HS-27A (cell line): ENCODE results near the gene LATS2.
"Not testable (repeated sequence)": the region's sequence is repeated elsewhere in the genome, so short reads cannot be mapped to it uniquely, and the experiment has no call there.

Source experiments
- DNase-seq: peaks from one replicate; pipeline ENCODE4 v3.0.0-alpha.2; 2012; ENCODE audit warnings: low read depth, missing footprints

The LATS2 gene

DNA sequence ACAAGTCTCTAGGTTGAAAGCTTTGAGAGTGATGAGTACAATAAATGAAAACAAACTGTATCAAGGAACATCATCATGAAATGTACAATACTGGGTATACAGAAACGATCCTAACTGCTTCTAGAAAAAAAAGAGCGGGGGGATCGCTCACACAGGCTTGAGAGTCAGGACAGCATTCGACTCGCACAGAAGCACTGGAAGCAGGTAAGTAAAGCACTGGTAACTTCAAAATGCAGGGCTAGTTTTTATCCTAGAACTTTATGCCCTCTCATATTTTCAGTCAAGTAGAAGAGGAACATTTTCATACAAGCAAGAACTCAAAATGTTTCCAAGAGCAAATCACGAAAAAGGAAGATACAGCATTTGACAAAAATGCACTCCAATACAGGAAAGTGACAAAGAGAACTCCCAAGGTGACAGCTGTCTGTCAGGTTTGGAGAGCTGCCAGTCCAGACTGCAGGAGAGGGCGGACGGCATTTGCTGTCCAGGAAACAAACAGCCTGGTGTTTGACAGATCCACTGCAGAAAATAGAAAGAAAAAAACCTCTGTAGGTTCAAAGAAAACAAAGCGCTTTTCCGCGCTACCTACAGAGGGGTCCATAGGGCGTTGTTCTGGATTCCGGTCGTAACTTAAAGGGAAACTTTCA, 100.6 kb downstream of the LATS2 start:
- no peak for DNase-seq

- not testable (repeated sequence) for DNase-seq
Measured at GRCh38 chr13:20957049-20957620, 104.3 kb downstream of the LATS2 start.

DNA sequence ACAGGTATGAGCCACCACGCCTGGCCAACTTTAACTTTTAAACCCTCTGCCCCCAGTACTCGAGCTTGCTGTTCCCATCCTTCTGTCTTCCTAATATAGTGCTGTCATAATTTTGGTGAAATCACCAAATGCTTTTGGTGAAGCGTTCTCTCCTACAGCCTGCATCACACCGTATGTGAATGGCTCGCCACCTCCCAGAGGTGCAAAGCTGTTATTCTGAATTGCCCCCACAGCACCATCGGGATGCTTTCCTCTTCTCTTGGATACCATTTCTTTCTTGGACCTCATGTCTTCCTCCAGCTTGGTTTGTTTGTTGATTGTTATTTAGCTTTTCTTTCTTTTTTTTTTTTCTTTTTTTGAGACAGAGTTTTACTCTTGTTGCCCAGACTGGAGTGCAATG, 105.9 kb downstream of the LATS2 start:
- no peak for DNase-seq

DNA sequence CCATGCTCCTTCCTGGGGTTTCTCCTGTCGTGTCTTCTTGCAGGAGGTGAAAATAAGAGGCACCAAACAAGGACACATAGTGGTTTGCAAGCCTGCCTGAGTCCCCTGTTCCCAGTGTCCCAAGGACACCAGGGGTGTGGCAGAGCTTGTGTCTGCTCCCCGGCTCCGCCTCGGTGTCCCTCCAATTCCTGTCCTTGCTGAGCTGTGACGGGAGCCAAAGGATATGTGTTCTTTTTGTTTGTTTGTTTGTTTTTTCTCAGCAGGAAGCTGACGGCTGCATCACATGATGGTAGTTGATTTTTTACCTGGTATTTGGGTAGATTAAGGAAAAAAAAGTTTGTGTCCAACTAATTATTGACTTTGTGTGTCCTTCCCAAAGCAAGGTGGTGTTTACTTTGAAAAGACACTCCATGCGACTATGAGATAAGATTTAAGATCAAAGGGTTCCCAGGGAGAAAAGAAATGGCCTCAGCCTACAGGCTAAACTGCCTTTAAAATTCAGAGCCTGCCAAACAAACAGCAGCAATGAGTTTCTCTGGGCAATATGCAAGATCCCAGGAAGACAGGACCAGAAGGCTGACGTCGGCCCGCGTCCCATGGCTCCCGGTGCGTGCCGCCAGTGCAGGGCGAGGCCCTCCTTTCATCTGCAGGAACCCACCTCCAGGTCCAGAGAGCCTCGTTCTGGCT, 108.0 kb downstream of the LATS2 start:
- no peak for DNase-seq

DNA sequence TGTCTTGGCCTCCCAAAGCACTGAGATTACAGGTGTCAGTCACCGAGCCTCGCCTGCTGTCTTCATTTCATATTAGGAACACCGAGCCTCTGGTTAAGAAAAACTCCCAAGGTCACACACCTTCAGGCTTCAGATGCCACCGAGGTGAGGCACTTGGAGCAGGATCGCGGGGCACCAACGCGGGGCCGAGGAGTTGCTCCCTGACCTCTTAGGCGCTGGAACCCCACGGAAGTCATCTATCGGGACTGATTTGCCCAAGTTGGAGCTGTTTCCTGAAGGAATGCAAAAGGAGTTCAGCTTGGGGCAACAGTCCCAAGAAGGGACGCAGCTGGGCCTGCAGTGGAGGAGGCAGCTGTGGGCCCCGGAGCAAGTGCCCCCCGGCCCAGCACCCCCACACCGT, 108.5 kb downstream of the LATS2 start:
- no peak for DNase-seq

DNA sequence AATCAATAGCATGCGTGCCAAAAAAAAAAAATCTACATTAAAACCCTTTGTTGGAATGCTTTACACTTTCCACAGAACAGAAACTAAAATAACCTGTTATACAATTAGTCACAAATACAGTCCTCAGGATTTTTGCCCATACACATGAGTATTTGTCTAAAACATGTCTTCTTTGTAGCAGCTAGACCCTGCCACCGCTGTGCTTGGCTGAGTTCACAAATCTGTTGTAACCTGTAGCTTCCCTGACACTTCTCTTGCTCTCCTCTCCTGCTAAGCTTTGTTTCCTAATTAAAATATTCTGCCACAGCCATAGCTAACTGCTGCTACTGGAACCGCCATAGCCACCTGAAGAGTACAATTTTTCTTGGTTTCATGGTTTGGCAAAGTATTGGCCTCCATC, 113.4 kb downstream of the LATS2 start:
- DNase-seq = not testable (repeated sequence)

- no peak for DNase-seq
Measured at GRCh38 chr13:20945952-20946383, 115.4 kb downstream of the LATS2 start.

DNA sequence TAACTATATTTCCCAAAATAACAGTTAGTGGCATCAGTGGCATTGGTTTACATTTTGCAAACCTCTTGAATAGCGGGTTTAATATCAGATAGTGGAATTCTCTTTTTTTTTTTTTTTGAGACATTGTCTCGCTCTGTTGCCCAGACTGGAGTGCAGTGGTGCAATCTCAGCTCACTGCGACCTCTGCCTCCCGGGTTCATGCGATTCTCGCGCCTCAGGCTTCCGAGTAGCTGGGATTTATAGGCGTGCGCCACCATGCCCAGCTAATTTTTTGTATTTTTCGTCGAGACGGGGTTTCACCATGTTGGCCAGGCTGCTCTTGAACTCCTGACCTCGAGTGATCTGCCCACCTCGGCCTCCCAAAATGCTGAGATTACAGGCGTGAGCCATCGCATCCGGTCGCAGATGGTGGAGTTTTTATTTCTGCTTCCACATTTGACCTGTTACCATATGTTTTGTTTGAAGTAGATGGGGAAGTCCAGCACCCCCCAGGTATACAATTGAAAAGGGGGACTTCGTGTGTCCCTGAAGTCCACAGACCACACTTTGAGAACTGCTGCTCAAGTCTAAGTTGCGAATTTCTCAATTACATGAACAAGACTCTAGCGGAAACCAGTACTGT, 118.3 kb downstream of the LATS2 start:
- DNase-seq = no peak

DNA sequence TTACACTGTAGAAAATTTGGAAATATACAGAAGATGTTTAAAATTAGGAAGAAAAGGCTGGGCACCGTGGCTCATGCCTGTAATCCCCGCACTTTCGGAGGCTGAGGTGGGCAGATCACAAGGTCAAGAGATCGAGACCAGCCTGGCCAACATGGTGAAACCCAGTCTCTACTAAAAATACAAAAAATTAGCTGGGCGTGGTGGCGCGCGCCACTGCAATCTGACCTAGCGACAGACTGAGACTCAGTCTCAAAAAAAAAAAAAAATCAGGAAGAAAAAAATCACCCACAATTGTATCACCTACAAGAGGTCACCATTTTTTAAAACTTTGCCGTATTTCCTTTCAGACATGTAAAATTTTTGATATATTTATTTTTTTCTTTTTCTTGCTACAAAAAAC, 120.9 kb downstream of the LATS2 start:
- not testable (repeated sequence) for DNase-seq

DNA sequence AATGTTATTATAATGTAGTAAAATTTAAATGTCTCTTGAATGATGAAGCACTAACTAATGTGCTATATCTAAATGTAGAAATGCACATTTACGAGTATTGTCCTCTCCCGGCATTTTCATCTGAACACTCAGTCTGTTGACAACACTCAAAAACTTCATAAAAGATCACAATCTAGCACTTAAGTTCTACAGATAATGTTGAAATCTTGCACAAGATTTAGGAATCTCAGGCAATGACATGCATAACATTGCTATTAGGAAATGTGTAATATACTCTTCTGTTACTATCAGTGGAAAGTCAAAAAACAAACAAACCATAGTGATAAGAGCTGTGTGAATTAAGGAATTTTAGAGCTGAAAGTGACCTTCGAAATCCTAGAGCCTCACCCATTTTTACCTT, 121.3 kb downstream of the LATS2 start:
- no peak for DNase-seq

GRCh38 chr13:20939662-20940061, 121.7 kb downstream of the LATS2 start:
- DNase-seq = no peak

GRCh38 chr13:20938302-20938701, 123.1 kb downstream of the LATS2 start:
- no peak for DNase-seq

GRCh38 chr13:20927596-20928257, 133.7 kb downstream of the LATS2 start:
- DNase-seq = no peak

DNA sequence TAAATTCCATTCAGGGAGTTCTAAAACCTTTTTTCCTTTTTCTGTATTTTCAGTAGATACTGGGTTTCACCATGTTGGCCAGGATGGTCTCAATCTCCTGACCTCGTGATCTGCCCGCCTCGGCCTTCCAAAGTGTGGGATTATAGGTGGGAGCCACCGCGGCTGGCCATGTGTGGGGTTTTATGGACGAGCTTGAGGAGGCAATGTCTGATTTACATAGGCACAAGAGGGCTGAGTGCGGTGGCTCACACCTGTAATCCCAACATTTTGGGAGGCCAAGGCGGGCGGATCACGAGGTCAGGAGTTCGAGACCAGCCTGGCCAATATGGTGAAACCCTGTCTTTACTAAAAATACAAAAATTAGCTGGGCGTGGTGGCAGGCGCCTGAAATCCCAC, 136.0 kb downstream of the LATS2 start:
- not testable (repeated sequence) for DNase-seq

- DNase-seq = no peak
Measured at GRCh38 chr13:20924758-20925394, 136.5 kb downstream of the LATS2 start.

DNA sequence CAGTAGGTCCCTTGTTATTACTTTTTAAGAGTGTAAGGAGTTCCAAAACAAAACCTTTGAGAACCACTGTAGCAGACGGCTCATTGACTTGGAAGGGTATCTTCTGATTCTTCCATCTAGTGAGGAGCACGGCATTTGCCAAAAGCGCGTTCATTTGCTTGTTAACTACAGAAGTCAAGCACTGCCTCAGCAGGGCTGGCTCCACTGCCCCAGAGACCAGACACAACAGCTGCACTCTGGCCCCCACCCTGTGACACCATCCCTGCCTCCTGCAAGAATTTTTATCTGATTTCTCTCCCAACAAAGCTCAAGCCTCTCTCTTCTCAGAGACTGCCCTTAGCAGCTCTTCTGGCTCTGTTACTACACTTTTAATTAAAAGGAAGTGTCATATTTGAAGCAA, 138.1 kb downstream of the LATS2 start:
- DNase-seq = no peak
